ENCODE results near the gene DOLPP1.

DOLPP1 gene

DNA sequence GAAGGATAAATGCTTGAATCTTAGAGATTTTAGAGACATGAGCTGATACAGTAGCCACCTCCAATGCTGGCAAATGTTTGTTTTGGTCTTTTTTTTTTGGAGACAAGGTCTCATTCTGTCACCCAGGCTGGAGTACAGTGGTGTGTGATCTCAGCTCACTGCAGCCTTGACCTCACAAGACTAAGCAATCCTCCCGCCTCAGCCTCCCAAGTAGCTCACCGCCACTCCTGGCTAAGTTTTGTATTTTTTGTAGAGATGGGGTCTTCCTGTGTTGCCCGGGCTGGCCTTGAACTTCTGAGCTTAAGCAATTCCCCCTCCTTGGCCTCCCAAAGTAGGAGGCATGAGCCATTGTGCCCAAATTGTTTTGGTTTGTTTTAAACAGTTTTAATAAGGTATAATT, 6.8 kb upstream of the DOLPP1 start:
- DNase-seq (ENCODE audit: low spot score) (no peak), ATAC-seq (ENCODE audit: low read depth) (no peak)
- H3K36me3 ChIP-seq (ENCODE audit: low read depth) = no peaks in the 10 kb centered on the region
- no peak overlapping the region for H3K27ac ChIP-seq (ENCODE audit: poor library complexity, severe bottlenecking)
- no peaks in the 10 kb centered on the region for H3K27me3 ChIP-seq (ENCODE audit: insufficient read depth, poor library complexity, severe bottlenecking)
- TF ChIP-seq, protein P1, sequence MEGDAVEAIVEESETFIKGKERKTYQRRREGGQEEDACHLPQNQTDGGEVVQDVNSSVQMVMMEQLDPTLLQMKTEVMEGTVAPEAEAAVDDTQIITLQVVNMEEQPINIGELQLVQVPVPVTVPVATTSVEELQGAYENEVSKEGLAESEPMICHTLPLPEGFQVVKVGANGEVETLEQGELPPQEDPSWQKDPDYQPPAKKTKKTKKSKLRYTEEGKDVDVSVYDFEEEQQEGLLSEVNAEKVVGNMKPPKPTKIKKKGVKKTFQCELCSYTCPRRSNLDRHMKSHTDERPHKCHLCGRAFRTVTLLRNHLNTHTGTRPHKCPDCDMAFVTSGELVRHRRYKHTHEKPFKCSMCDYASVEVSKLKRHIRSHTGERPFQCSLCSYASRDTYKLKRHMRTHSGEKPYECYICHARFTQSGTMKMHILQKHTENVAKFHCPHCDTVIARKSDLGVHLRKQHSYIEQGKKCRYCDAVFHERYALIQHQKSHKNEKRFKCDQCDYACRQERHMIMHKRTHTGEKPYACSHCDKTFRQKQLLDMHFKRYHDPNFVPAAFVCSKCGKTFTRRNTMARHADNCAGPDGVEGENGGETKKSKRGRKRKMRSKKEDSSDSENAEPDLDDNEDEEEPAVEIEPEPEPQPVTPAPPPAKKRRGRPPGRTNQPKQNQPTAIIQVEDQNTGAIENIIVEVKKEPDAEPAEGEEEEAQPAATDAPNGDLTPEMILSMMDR (IDR thresholded peaks at IDR 0.05; ENCODE audit: poor library complexity, severe bottlenecking) = no peak
- H3K9me3 ChIP-seq (ENCODE audit: severe bottlenecking) = no peaks in the 10 kb centered on the region
- H3K4me1 ChIP-seq (ENCODE audit: insufficient read depth, poor library complexity, severe bottlenecking) = no peaks in the 10 kb centered on the region
- H3K4me3 ChIP-seq (ENCODE audit: severe bottlenecking) = no peak overlapping the region

DNA sequence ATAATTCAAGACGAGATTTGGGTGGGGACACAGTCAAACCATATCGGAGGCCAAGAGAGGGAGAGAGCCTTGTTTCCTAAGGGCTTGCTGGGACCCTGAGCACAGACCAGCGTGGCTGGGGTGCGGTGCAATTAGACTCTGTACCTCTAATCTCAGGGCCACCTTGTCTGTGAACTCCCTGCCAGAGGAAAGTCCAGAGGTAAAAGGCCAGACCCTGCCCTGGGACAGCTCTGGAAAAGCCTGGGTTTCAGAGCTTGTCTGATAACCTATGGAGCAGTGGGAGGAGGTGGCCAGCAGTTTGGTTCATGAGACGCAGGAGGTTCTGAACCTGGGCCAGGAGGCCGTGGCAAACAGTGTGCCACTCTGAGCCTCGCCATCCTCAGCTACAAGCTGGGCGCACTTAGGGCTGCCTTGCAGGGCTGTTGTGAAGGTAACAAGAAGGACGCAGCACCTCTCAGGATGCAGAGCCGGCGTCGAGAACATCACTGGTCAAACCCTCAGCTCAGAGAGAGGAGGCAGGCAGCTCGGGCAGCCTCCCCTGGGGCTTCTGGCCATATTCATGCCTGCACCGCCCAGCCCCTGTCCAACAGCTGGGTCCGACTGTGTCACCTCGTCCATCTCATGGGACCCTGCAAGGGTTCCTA, 4.8 kb upstream of the DOLPP1 start:
- TF ChIP-seq, protein P1 (IDR thresholded peaks at IDR 0.05; ENCODE audit: poor library complexity, severe bottlenecking) = no peak
- ATAC-seq (ENCODE audit: low read depth) = no peak
- no peaks in the 10 kb centered on the region for H3K27me3 ChIP-seq (ENCODE audit: insufficient read depth, poor library complexity, severe bottlenecking)
- H3K27ac ChIP-seq (ENCODE audit: poor library complexity, severe bottlenecking) = no peak overlapping the region
- DNase-seq (ENCODE audit: low spot score) = no peak
- H3K4me3 ChIP-seq (ENCODE audit: severe bottlenecking) = no peak overlapping the region
- peaks cover 5% of the 10 kb centered on the region for H3K4me1 ChIP-seq (ENCODE audit: insufficient read depth, poor library complexity, severe bottlenecking)
- no peaks in the 10 kb centered on the region for H3K36me3 ChIP-seq (ENCODE audit: low read depth)
- H3K9me3 ChIP-seq (ENCODE audit: severe bottlenecking) = no peaks in the 10 kb centered on the region

DNA sequence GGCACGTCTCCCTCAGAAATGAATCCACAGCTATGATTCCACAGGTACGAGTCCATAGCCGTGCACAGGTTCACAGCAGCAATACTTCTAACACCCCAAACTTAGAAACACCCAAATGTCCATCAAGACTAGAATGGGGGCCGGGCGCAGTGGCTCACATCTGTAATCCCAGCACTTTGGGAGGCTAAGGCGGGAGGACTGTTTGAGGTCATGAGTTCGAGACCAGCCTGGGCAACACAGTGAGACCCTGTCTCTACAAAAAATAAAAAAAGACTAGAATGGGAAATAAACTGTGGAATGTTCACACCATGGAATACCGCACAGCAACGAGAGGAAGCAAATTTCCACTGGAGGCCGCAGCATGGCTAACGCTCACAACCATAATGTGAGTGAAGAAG, 4.3 kb upstream of the DOLPP1 start:
- DNase-seq (ENCODE audit: low spot score) = no peak
- H3K27ac ChIP-seq (ENCODE audit: poor library complexity, severe bottlenecking) = no peak overlapping the region
- H3K27me3 ChIP-seq (ENCODE audit: insufficient read depth, poor library complexity, severe bottlenecking) = no peaks in the 10 kb centered on the region
- TF ChIP-seq, protein P1 (IDR thresholded peaks at IDR 0.05; ENCODE audit: poor library complexity, severe bottlenecking) = no peak
- no peak for ATAC-seq (ENCODE audit: low read depth)
- peaks cover 5% of the 10 kb centered on the region for H3K4me1 ChIP-seq (ENCODE audit: insufficient read depth, poor library complexity, severe bottlenecking)
- no peaks in the 10 kb centered on the region for H3K9me3 ChIP-seq (ENCODE audit: severe bottlenecking)
- no peak overlapping the region for H3K4me3 ChIP-seq (ENCODE audit: severe bottlenecking)
- H3K36me3 ChIP-seq (ENCODE audit: low read depth) = no peaks in the 10 kb centered on the region

DNA sequence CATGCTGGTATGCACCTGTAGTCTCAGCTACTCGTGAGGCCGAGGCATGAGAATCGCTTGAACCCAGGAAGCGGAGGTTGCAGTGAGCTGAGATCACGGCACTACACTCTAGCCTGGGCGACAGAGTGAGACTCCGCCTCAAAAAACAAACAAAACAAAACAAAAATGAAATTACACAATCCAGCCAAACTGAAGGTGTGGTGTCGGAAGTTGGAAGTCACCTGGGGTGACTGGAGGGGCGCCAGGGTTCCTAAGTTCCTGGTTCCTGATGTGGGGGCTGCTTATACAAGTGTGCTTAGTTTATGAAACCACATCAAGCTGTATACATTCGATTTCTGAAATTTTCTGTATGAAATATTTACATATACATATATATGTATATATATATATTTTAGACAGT, 3.7 kb upstream of the DOLPP1 start:
- TF ChIP-seq, protein P1 (IDR thresholded peaks at IDR 0.05; ENCODE audit: poor library complexity, severe bottlenecking) = no peak
- H3K27me3 ChIP-seq (ENCODE audit: insufficient read depth, poor library complexity, severe bottlenecking) = no peaks in the 10 kb centered on the region
- H3K9me3 ChIP-seq (ENCODE audit: severe bottlenecking) = no peaks in the 10 kb centered on the region
- peaks cover 5% of the 10 kb centered on the region for H3K4me1 ChIP-seq (ENCODE audit: insufficient read depth, poor library complexity, severe bottlenecking)
- DNase-seq (ENCODE audit: low spot score) = no peak
- H3K36me3 ChIP-seq (ENCODE audit: low read depth) = no peaks in the 10 kb centered on the region
- no peak for ATAC-seq (ENCODE audit: low read depth)
- no peak overlapping the region for H3K27ac ChIP-seq (ENCODE audit: poor library complexity, severe bottlenecking)
- H3K4me3 ChIP-seq (ENCODE audit: severe bottlenecking) = no peak overlapping the region

DNA sequence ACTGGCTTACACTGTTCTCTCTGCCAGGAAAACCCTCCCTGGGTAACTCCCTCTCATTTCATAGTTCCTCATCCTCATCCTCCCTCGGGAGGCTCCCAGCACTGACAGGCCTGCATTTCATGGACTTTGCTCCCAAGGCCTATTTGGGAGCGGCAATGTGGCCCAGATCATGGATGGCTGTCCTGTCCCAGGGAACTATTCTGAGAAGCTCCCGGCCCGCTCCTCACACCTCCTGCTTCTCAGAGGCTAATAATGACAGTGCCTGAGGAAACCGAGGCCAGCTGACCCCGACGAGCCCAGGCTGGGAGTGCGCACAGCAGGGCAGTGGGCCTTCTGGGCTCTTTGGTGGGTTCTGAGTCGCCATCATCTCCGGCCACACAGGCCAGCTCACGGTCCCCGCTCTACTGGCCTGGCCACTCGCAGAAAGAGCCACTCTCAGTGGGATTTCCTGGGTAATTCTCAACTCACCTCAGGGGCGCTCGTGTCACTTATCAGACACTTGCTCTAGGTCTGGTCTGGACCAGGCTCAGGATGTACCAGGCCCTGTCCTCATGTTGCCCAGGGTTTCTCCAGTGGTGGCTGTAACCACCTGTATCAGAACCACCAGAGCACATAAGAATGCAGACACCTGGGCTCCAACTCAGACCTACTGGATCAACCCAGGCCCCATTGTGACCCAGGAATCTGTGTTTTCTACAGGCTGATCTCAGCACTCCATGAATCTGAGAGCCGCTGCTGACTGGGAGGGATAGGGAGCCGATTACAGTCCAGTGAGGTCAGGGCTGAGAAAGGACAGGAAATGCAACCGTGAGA, 2.0 kb upstream of the DOLPP1 start:
- DNase-seq (ENCODE audit: low spot score) (no peak), ATAC-seq (ENCODE audit: low read depth) (no peak)
- no peak overlapping the region for H3K27ac ChIP-seq (ENCODE audit: poor library complexity, severe bottlenecking)
- H3K4me3 ChIP-seq (ENCODE audit: severe bottlenecking) = no peak overlapping the region
- H3K4me1 ChIP-seq (ENCODE audit: insufficient read depth, poor library complexity, severe bottlenecking) = peaks cover 5% of the 10 kb centered on the region
- no peaks in the 10 kb centered on the region for H3K27me3 ChIP-seq (ENCODE audit: insufficient read depth, poor library complexity, severe bottlenecking)
- no peaks in the 10 kb centered on the region for H3K36me3 ChIP-seq (ENCODE audit: low read depth)
- TF ChIP-seq, protein P1 (IDR thresholded peaks at IDR 0.05; ENCODE audit: poor library complexity, severe bottlenecking) = no peak
- no peaks in the 10 kb centered on the region for H3K9me3 ChIP-seq (ENCODE audit: severe bottlenecking)
